ENCODE data around the gene NSFL1C.
"Not testable (repeated sequence)": the region's sequence is repeated elsewhere in the genome, so short reads cannot be mapped to it uniquely, and the experiment has no call there.

The NSFL1C gene

DNA sequence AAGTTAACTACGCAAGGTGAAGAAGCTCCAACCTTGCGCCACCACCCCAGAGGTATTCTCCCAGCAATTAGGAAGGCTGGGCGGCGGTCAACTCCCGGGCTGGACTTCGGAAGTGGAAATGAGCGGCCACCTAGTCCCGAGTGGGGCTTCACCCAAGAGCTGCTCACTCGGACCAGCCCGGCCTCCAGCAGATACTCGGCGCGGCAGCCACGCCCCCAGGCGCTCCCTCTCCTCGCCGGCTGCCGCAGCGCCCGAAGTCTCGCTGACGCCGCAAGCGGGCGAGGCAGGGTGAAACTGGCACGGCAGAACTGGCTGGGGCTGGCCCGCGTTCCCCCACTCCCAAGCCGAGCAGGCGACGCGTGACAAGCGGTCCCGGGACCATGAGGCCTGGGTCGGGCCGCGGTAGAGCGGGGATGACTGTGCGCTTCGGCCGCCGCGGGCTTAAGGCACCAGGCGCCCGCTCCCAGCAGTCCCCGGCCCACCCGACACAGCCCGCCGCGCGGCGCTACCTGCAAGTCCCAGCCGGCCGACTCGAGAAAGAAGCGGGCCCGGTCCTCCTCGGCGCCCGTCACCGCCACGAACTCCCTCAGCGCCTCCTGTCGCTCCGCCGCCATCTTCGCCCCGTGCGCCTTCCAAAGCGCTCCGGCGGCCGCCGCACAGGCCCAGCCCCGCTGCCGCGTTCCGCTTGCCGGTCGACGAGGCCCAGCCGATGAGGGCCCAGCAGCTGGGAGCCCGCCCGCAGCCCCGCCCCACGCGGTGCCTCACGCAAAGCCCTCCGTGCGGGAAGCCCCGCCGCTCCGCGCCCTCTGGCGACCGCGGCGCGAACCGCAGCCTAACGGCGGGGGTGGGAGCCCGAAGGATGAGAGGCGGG, at the start of gene NSFL1C:
Gene NSFL1C (minus strand): TSS at position 639 of the 871 bp plus-strand sequence. CDS start 25 bp downstream, at position 614.
- DNase-seq (ENCODE audit: low read depth in 2 of 3, low spot score in 1 of 3), result peak; percentile 91 to 97 (median 97)

DNA sequence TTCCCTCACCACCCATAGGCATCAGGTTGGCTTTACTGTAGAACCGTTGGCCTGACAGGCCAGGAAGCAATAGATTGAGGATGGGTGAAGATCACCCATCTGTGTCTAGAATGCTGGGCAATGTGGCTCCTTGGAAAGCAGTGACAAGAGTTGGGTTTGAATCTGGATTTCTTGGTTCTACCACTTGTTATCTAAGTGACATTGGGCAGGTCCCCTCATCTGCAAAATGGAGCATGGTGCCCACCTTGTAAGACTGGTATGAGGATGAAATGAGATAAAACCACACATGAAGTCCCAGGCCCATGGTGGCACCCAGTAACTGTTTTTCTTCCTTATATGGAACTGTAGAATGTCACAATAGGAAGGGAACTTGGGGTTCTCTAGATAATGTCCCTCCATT, 47.2 kb upstream of the NSFL1C start:
- DNase-seq (ENCODE audit: low read depth in 2 of 3, low spot score in 1 of 3), result no peak

DNA sequence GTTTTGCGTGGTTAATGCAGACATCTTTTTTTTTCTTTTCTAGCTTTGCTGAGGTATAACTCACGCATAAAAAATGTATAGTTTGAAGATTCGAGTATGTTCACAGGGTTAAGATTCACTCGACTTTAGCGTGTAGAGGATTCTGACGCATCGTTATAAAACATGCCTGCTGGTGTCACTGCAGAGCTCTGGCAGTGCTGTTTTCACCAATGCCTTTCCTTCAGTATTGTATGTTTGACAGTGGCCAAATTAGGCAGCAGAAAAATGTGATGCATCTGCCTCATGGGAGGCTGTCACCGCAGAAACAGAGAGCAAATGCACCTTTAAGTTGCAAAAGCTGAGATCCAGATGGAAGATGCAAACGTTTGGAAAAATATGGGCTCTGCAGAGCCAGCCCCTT, 42.6 kb upstream of the NSFL1C start:
- peak in 1 of 3 donors; percentile 7 for DNase-seq (ENCODE audit: low read depth in 2 of 3, low spot score in 1 of 3)

DNA sequence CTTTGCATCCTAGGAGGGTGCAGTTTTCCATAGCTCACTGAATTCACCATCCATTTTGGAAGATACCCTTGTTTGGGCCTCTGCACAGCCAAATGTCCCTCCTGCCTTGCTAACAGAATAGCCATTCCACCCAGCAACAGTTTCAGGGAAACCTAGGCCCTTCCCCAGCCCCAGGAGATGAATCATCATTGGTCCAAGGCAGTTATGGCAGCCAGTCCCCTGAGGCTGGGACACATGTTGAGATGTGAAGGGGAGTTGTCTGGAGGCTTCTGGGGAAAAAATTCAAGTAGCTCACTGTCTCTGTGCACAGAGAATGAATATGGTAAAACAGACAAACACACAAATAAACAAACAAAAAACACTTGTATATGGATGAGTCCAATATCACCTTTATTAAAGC, 41.9 kb upstream of the NSFL1C start:
- DNase-seq (ENCODE audit: low read depth in 2 of 3, low spot score in 1 of 3), result no peak

DNA sequence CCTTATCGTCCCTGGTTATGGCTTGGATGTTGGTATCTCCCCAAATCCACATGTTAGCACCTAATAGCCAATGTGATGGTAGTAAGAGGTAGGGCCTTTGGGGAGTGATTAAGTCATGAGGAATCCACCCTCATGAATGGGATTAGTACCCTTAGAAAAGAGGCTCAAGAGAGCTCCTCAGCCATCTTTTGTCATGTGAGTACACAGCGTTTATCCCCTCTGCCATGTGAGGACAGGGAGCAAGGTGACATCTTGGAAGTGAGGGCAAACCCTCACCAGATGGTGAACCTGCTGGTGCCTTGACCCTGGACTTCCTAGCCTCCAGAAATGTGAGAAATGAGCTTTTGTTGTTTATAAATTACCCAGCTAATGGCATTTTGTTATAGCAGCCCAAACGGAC, 40.6 kb upstream of the NSFL1C start:
- no peak for DNase-seq (ENCODE audit: low read depth in 2 of 3, low spot score in 1 of 3)

DNA sequence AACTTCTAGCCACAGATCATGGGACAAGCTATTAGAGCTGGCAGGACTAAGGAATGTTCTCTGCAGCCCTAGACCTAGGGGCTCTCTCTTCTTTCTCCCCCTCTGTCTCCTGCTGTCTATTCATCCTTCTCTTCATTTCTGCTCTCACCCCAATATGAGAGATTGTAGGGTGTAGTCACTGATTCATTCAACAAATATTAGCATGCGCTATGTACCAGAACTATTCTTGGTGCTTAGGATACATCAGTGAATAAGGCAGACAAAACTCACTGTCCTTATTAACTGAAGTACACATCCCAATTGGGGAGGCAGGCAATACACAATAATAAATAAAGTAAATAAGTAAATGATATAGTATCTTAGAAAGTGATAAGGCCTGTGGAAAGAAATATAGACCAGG, 39.2 kb upstream of the NSFL1C start:
- DNase-seq (ENCODE audit: low read depth in 2 of 3, low spot score in 1 of 3), result no peak

DNA sequence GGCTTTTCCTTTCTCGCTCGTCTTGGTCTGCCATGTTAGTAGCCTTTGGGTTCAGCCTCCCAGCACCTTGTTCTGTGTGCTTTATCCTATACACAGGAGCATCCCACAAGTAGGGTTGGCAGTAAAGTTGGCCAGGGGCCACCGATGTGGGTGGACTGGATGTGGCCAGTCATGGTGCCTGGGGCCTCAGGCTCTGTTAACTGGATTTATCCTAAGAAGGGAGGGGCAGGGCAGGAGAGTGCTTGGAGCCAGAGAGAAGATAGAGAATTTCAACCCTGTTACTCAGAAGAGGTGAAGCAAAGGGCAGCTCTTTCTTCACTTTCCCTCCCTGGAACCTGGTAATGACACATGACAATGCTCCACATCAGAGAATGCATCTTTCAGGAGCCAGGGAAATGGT, 38.7 kb upstream of the NSFL1C start:
- DNase-seq (ENCODE audit: low read depth in 2 of 3, low spot score in 1 of 3), result no peak

DNA sequence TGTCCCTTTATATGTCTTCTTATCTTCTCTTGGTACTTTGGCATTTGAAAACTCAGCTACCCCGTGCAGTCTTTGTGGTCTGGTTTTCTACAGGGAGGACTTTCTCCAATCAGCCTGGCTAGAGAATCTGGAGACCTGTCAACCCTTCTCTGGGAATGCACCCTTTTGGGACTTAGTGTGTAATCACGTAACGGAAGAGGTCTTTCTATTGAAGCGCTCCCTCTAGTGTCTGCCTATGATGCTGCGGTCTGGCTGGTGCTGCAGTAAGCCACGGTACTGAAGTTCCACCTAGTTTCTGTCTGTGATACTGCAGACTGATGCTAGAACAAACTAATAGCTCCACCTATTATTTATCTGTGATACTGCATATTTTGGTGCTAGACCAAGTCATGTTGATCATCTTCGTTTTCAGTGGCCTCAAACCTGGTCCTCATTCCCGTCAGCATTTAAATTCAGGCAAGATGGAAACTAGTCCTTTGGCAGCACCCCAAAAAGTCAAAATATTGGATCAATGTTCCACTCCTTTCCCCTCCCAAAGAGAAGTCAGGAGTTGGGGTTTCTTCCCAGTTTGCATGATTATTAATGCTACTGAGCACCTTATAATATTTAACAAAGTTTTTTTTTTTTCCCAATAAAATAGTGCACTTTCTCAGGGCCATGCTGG, 37.0 kb upstream of the NSFL1C start:
- peak; percentile 56 to 77 (median 68) for DNase-seq (ENCODE audit: low read depth in 2 of 3, low spot score in 1 of 3)

DNA sequence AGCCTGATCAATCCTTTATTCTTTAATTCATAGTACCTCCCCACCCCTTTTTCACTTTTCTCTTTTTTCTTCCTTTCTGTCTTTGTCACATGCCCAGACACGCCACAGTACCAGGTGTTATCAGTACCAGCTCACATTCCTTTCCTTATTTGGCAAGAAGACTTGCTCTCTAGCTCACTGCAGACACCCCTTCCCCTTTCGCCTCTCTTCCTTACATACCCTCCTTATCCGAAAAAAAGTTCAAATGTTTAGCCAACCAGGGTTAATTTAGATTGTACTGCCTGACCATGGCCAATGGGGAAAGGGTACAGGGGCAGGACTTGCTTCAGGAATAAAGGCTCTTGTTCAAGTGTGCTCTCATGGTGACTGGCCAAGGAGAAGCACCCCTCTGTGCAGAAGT, 33.8 kb upstream of the NSFL1C start:
- no peak for DNase-seq (ENCODE audit: low read depth in 2 of 3, low spot score in 1 of 3)

DNA sequence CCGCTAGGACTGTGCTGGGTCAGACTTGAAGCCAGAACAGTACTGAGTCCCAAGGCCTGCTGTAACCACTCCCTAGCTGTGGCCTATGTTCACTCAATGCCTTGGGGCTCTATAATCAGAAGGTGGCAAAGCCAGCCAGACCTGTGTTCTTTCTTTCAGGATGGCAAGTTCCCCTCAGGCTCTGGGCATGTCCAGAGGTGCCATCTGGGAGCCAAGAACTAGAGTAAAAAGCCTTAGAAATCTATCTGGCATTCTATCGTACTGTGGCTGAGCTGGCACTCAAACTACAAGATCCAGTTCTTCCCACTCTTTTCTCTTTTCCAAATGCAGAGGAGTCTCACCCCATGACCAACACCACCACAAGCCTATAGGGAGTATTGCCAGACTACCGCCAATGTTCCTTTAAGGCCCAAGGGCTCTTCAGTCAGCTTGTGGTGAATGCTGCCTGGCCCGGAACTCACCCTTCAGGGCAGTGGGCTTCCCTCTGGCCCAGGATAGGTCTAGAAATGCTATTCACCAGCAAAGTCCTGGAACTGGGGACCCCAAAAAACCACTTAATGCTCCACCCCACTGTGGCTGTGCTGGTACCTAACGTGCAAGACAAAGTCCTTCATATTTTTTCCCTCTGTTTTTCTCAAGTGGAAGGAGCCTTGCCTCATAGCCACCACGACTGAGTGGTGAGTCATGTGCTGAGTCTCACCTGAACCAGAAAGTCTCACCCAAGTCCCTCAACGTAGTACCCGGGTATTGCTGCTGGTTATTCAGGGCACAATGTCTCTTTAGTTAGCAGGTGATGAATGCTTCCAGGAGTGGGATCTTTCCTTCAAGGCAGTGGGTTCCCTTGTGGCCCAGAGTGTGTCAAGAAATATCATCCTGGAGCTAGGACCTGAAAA, 33.1 kb upstream of the NSFL1C start:
- DNase-seq (ENCODE audit: low read depth in 2 of 3, low spot score in 1 of 3), result no peak

DNA sequence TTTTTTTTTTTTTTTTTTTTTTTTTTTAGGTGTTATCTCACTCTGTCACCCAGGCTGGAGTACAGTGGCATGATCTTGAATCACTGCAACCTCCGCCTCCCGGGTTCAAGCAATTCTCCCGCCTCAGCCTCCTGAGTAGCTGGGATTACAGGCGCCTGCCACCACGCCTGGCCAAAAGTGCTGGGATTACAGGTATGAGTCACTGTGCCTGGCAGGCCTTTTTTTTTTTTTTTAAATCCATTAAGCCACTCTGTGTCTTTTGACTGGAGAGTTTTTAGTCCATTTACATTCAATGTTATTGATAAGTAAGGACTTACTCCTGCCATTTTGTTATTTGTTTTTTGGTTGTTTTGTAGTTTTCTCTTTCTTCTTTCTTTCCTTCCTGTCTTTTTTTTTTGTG, 30.7 kb upstream of the NSFL1C start:
- DNase-seq (ENCODE audit: low read depth in 2 of 3, low spot score in 1 of 3), result not testable (repeated sequence)

DNA sequence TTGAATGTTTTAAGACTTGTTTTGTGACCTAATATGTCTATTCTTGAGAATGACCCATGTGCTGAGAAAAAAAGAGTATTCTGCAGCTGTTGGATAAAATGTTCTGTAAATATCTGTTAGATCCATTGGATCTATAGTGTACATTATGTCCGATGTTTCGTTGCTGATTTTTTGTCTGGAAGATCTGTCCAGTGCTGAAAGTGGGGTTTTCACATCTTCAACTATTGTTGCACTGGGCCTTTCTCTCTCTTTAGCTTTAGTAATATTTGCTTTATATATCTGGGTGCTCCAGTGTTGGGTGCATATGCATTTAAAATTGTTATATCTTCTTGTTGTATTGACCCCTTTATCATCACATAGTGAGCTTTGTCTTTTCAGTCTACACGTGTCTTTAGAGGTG, 30.3 kb upstream of the NSFL1C start:
- no peak for DNase-seq (ENCODE audit: low read depth in 2 of 3, low spot score in 1 of 3)

DNA sequence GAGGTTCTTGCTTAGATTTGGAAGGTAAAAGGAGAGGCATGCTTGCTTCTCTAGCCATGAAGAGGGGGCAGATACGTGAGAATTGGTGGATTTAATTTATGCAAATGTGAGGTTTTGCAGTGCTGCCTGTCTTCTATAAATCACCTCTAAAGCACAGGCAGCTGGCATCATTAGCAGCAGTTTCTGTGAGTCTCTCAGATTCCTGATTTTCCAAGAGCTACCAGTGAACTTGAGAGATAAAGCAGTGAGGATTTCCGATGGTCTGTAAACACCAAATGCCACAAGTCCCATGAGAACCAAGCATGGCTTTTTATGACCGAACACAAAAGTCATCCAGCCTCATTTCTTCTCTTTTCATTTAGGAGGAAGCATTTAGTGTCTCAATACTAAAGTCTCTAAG, 27.8 kb upstream of the NSFL1C start:
- DNase-seq (ENCODE audit: low read depth in 2 of 3, low spot score in 1 of 3), result no peak

DNA sequence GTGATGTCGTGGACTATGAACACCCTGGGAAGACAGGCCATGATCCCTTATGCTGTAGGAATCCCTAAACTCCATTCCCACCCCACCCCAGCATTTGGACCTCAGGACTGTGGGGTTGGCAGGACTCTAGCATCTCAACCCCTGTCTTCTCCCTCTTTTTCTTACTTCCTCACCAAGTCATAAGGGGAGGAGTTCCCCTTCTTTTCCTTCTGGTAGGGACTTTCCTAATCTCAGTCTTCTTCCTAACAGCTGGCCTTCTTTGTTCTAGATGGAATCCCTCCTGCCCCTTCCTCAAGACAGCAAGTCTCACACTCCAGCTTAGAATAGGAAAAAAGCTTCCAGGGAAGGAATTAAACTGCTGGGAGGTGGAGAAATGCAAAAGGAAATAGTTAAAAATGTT, 26.9 kb upstream of the NSFL1C start:
- no peak for DNase-seq (ENCODE audit: low read depth in 2 of 3, low spot score in 1 of 3)

DNA sequence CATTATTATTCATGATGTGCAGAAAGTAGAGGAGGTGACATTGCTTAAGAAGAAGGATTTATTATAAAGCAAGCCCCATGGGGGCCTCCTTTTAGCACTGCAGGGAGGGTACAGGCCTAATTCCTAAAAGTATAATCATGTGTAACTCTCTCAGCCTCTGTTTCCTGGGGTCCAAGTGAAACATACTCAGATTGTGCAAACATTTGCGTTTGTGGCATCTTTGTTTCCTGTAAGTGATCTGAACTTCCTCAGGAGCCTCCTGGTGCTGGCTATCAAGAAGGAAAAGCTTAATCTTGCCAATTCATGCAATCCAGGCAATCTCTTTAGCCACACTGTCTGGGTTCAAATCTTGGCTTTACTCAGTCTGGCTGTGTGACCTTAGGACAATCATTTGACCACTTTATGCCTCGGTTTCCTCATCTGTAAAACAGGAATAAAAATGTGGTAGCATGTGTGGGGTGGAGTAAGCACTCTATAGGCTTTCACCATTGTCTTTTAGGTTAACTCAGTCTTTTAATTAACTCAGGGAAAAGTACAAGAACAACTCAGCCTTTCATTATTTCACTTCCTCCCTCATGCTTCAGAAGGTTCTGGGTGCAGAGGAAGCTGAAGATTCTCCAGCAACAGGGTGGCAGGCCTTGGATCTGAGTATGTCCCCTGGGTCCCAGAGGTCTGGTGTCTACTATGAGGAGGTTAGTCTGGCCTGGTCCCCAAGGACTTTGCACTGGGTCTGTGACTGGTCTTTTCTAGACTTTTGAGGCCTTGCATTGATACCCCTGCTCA, 25.4 kb upstream of the NSFL1C start:
- DNase-seq (ENCODE audit: low read depth in 2 of 3, low spot score in 1 of 3), result no peak

DNA sequence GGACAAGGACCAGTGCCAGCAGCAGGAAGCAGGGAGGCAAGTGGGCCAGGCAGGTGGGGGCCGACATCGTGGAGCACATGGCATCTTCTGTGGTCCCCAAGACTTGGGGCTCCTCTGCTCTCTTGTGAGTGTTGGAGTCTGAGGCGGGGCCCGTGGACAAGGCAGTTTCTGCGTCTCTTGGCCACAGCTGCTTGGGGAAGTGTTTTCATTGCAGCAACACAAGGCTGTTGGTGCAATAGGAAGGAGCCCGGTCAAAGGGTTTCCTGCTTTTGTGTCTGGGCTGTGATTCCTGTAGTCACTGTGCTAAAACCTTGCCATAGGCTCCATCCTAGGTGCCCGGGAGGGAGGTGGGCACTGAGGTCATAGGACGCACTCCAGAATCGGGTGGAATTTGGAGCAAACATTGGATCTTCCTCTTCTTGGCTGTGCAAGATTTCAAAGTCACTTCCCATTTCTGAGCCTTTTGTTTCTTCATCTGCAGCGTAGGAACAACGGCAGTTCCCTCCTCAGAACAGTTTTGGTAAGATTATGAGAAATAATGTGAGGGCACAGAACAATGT, 24.7 kb upstream of the NSFL1C start, which contains the start of gene SIRPB2:
Gene SIRPB2 (minus strand): TSS at position 140 of the 560 bp plus-strand sequence. CDS start 61 bp downstream, at position 79.
- DNase-seq (ENCODE audit: low read depth in 2 of 3, low spot score in 1 of 3), result no peak

DNA sequence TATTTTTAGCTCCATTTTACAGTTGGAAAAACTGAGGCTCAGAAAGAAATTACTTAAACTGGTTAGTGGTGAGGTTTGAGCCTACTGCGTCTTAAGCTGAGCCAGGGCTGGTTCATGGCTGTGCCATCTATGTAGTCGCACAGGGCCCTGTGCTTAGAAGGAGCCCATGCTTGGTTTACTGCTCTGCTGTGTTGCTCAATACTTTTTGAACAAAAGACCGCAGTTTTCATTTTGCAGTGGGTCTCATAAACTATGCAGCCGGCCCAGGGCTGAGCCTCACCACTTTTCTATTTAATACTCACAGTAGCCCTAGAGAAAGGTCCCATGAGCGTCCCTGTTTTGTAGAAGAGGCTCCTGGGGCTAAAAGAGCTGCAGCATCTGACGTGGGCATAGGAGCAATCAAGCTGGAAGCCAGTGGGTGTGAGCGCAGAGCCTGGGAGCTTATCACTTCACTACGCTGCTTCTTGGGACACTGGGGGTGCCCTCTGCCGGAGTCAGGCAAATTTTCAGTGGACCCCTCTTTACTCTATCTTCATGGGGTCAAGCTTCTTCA, 24.1 kb upstream of the NSFL1C start:
- no peak for DNase-seq (ENCODE audit: low read depth in 2 of 3, low spot score in 1 of 3)

DNA sequence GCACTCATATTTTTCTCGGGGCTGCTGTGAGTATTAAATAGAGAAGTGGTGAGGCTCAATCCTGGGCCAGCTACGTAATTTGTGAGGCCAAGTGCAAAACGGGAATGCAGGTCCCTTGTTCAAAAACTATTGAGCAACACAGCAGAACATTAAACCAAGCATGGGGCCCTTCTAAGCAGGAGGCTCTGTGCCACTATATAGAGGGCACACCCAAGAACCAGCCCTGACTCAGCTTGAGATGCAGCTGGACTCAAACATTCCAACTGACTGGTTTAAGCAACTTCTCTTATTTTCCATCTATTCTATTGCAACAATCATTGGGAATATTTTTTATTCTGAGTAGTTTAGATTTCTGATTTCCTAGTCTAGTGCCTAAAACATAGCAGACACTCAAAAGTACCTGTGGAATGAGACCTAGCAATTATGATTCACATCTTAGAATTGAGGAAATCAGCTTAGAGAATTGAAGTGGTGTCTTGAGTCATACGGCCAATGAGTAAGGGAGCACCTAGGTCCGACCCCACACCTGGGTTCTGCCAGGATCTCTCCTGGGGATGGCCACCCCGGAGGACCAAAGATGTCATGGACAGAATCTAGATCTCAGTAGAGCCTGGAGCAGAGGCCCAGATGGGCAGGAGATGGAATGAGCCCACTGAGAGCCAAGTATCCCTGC, 23.3 kb upstream of the NSFL1C start:
- DNase-seq (ENCODE audit: low read depth in 2 of 3, low spot score in 1 of 3), result no peak

DNA sequence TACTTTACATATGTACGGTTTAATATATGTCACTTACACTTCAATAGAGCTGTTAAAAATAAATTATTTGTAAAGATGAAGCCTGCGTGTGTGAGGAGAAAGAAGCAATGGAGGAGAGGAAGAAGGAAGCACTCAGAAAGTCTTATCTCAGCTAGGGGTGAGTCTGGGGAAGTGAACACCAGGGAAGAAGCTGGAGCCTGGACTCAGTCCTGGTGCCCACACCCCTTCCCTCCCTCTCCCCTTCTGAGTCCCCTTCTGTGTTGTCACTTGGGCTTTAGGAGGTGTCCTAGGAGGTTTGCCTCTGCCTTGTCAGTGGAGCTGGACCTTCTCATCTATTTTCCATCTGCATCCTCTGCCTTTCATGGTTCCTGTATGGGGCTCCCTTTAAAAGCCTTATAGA, 22.7 kb upstream of the NSFL1C start:
- DNase-seq (ENCODE audit: low read depth in 2 of 3, low spot score in 1 of 3), result no peak

All from stimulated activated CD4-positive, alpha-beta T cell treated with anti-CD3 and anti-CD28 coated beads, Interleukin-12 subunit alpha, Interleukin-12 subunit beta, amount 100 ng/mL, for 48 hours (primary cell).